Activated CD8-positive, alpha-beta T cell treated with anti-CD3 and anti-CD28 coated beads, Interleukin-2, amount 10 ng/mL, durations not matched to agents 7 days and 5 days (primary cell): Measurements from ENCODE around the gene ZEB2. TPM values are rescaled to one million over a fixed set of nuclear protein-coding genes. Genes with fewer than 3 reads are reported as not detected.

Experiments
- ATAC-seq: fragments of 150-1000 bp; cut with Tn5 transposase; one replicate; pipeline ENCODE4 v1.10.0; 2021; ENCODE audit warnings: moderate library complexity
- CTCF ChIA-PET: fragments of 350-600 bp; sonication (Branson Sonifier 250); formaldehyde crosslinking; loops from one replicate; lab custom pipeline; 2021; ENCODE audit warnings: antibody characterized with exemption; lab: Charles Lee
- POLR2A ChIA-PET: fragments of 350-600 bp; sonication (Branson Sonifier 250); formaldehyde crosslinking; loops from one replicate; lab custom pipeline; 2021; ENCODE audit warnings: antibody characterized with exemption; lab: Charles Lee
- DNase-seq: peaks from one replicate; pipeline ENCODE4 v3.0.0-alpha.2; 2020
- H3K27ac Mint-ChIP-seq: one replicate; pipeline ENCODE4 v1.8.0; 2021; ENCODE audit warnings: mild to moderate bottlenecking, mixed read lengths
- H3K27me3 Mint-ChIP-seq: one replicate; pipeline ENCODE4 v1.8.0; 2021; ENCODE audit warnings: low read depth, mixed read lengths
- H3K36me3 Mint-ChIP-seq: one replicate; pipeline ENCODE4 v1.8.0; 2021; ENCODE audit warnings: low read depth, mixed read lengths
- H3K4me1 Mint-ChIP-seq: one replicate; pipeline ENCODE4 v1.8.0; 2021; ENCODE audit warnings: low read depth, mixed read lengths
- H3K4me3 Mint-ChIP-seq: one replicate; pipeline ENCODE4 v1.8.0; 2021; ENCODE audit warnings: mild to moderate bottlenecking, mixed read lengths
- H3K9me3 Mint-ChIP-seq: one replicate; pipeline ENCODE4 v1.8.0; 2022; ENCODE audit warnings: mixed read lengths; ENCODE audit not compliant: insufficient read depth
- total RNA-seq, 2 experiments: library from RNA; stranded (reverse); gene quantifications; one replicate each; pipeline ENCODE4 v1.2.3, GENCODE V29; 2021

Gene ZEB2
- total RNA-seq, 2 experiments from 2014 or later, result 4.0 to 5.7 TPM

DNA sequence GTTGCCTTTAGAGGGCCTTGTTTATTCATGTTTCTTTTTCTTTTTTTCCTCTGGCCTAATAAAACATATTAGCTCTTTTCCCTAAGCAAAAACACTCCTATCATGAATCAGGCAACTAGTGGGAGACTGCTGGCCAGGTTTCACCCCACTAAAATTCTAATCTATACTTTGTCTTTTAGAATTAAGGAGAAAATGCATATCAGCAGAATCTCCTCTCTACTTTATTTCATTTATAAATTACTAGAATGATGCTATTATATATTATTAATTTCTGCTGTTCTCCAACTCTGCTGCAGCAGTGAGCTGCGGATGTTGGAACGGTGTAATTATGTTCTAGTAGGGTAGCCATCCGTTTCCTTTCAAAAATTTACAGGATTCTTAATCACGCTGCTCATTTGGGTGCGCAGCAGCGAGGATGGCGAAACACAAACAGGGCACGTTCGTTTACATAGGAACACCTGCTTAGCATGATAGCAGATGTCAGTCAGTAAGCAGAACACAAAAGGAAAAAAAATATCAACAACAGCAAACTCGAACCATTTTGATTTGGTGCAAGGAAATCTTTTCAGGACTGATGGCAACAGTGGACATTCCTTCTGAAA lies 30.5 kb downstream of the ZEB2 start:
- ATAC-seq (no peak), DNase-seq (no peak)
- ChIA-PET CTCF (interaction anchor here (1.2 kb wide), 1 partner anchor 12 kb away, joined by 4 read pairs; no protein-coding TSS in a partner anchor), POLR2A (no interaction called here)
- no peaks in the 10 kb centered on the region for H3K9me3 Mint-ChIP-seq
- H3K36me3 Mint-ChIP-seq, result no peaks in the 10 kb centered on the region
- peaks cover 10% of the 10 kb centered on the region for H3K4me1 Mint-ChIP-seq
- no peak overlapping the region for H3K4me3 Mint-ChIP-seq
- H3K27ac Mint-ChIP-seq, result no peak overlapping the region
- no peaks in the 10 kb centered on the region for H3K27me3 Mint-ChIP-seq

DNA sequence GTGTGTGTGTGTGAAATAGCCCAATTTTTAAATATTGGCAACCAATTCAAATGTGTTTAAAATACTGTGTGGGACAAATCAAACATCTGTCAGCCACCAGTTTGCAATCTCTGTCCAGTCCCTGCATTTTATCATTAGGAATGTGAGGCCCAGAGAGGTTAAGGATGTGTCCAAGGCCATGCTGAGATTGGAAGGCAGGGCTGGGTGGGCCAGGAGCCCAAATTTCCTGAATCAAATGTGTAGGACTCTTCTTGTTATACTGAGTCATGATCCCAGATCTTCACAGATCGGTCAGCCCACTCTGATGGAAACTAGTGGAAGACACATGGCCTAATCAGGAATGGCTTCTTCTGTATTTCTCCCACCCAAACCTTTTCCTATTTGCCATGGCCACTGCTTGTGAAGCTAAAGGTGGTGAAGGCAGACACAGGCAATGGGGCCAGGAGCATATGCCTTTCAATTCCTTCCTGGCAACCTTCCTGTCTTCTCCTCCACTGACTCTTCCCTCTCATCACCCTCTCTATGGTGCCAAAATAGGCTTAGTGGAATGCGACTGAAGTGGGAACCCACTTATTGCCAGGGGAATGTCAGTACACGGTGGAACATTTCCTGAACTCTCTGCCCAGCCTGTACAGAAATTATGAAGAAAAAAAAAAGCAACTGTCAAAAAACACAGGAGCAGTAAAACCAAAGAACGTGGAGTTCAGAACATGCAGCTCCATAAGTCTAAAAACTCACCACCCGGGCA lies 35.5 kb downstream of the ZEB2 start:
- ATAC-seq (no peak), DNase-seq (no peak)
- H3K4me1 Mint-ChIP-seq, result no peaks in the 10 kb centered on the region
- H3K9me3 Mint-ChIP-seq, result no peaks in the 10 kb centered on the region
- ChIA-PET POLR2A (no interaction called here), CTCF (no interaction called here)
- no peak overlapping the region for H3K27ac Mint-ChIP-seq
- H3K27me3 Mint-ChIP-seq, result no peaks in the 10 kb centered on the region
- no peaks in the 10 kb centered on the region for H3K36me3 Mint-ChIP-seq
- H3K4me3 Mint-ChIP-seq, result no peak overlapping the region

DNA sequence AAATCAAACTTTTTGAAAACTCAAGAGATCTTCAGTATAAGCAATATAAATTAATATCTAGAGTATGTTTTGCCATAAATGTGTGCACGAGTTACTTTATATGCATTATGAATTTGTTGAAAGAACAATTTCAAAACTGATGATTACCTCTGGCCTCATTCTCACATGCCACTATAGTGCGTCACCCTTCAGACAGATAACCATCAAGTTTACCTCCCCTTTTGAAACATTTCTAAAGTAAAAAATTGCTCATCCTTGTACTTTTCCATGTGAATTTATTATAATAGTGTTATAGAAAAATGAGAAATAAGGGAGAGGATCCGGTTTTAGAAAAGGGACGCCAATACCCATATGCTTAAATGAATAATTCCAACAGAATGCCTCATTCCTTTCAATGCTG lies 38.3 kb downstream of the ZEB2 start:
- no peak for ATAC-seq
- no peak for DNase-seq
- Mint-ChIP-seq H3K9me3 (no peaks in the 10 kb centered on the region), H3K36me3 (no peaks in the 10 kb centered on the region), H3K27me3 (no peaks in the 10 kb centered on the region), H3K27ac (no peak overlapping the region), H3K4me3 (no peak overlapping the region), H3K4me1 (no peaks in the 10 kb centered on the region)
- ChIA-PET POLR2A (no interaction called here), CTCF (no interaction called here)

DNA sequence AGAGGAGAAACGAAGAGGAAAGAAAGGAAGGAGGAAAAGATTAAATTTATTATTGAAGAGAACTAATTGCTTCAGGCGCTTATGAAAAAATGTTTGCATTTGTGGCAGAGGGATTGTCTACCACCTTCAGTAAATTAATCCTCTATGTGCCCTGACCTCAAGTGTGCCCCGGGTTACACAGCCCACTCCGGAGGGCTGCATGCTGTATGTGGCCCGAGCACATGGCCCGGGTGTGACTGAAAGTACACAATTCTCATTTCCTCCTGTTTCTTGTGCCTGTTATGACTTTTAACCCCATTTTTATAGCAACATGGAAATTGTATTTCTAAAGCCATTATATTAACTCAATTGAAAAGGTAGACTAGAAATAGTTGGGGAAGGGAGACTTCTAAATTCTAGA lies 38.8 kb downstream of the ZEB2 start:
- no peak overlapping the region for H3K4me3 Mint-ChIP-seq
- ChIA-PET POLR2A (no interaction called here), CTCF (no interaction called here)
- no peaks in the 10 kb centered on the region for H3K9me3 Mint-ChIP-seq
- H3K4me1 Mint-ChIP-seq, result no peaks in the 10 kb centered on the region
- no peaks in the 10 kb centered on the region for H3K27me3 Mint-ChIP-seq
- H3K36me3 Mint-ChIP-seq, result no peaks in the 10 kb centered on the region
- no peak overlapping the region for H3K27ac Mint-ChIP-seq
- DNase-seq (no peak), ATAC-seq (no peak)

- no peaks in the 10 kb centered on the region for H3K27me3 Mint-ChIP-seq
- H3K36me3 Mint-ChIP-seq, result no peaks in the 10 kb centered on the region
- H3K4me3 Mint-ChIP-seq, result no peak overlapping the region
- ChIA-PET POLR2A (no interaction called here), CTCF (interaction anchor here (0.7 kb wide), 1 partner anchor 10 kb away, joined by 3 read pairs; no protein-coding TSS in a partner anchor)
- H3K27ac Mint-ChIP-seq, result no peak overlapping the region
- DNase-seq, result no peak
- no peaks in the 10 kb centered on the region for H3K9me3 Mint-ChIP-seq
- H3K4me1 Mint-ChIP-seq, result no peaks in the 10 kb centered on the region
- ATAC-seq, result no peak
Observed at GRCh38 chr2:144480285-144480684, 39.6 kb downstream of the ZEB2 start.

GRCh38 chr2:144479659-144480058 lies 40.3 kb downstream of the ZEB2 start:
- Mint-ChIP-seq H3K9me3 (no peaks in the 10 kb centered on the region), H3K4me3 (no peak overlapping the region), H3K36me3 (no peaks in the 10 kb centered on the region), H3K4me1 (no peaks in the 10 kb centered on the region), H3K27ac (no peak overlapping the region), H3K27me3 (no peaks in the 10 kb centered on the region)
- POLR2A ChIA-PET, result no interaction called here
- CTCF ChIA-PET, result no interaction called here
- DNase-seq, result no peak
- ATAC-seq, result no peak

GRCh38 chr2:144479138-144479537 lies 40.8 kb downstream of the ZEB2 start:
- Mint-ChIP-seq H3K36me3 (no peaks in the 10 kb centered on the region), H3K4me3 (no peak overlapping the region), H3K9me3 (no peaks in the 10 kb centered on the region), H3K4me1 (no peaks in the 10 kb centered on the region), H3K27me3 (no peaks in the 10 kb centered on the region), H3K27ac (no peak overlapping the region)
- ChIA-PET POLR2A (no interaction called here), CTCF (no interaction called here)
- ATAC-seq (no peak), DNase-seq (no peak)

- H3K9me3 Mint-ChIP-seq, result no peaks in the 10 kb centered on the region
- H3K4me1 Mint-ChIP-seq, result no peaks in the 10 kb centered on the region
- ChIA-PET POLR2A (no interaction called here), CTCF (interaction anchor here (0.5 to 1.5 kb wide), 3 partner anchors 11 to 245 kb away, joined by 3 to 4 read pairs (median 4); no protein-coding TSS in a partner anchor)
- no peak overlapping the region for H3K27ac Mint-ChIP-seq
- ATAC-seq (no peak), DNase-seq (no peak)
- H3K27me3 Mint-ChIP-seq, result no peaks in the 10 kb centered on the region
- H3K4me3 Mint-ChIP-seq, result no peak overlapping the region
- H3K36me3 Mint-ChIP-seq, result no peaks in the 10 kb centered on the region
Observed at GRCh38 chr2:144477957-144478311, 42.0 kb downstream of the ZEB2 start.

DNA sequence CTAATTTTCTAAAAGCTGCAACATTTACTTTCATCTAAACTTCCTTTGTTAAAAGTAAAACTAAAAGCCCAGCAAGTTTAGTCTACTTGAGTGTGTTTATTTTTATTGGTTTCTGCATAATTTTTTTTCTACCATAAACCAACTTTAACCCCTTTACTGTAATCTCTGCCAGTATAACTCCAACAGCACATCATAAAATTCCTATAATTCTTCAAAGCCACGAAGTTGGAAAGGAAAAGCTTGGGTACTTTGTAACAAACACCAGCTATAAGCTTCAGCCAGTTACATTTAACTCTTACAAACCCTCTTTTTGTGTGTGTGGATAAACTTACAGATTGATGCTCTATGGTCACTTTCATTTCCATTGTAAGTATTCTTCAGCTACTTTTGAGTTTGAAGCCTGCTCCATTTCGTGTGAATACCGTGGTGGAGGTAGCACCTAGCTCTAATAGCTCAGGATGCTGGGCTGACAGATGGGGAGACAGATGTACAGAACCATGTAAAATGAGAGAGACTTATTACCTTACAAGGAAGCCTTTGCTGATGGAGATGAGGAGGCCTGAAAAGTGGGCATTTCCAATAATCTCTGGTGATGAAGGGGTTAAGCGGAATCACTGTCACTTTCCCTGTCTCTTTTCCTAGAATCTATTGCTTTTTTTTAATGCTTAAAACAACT lies 42.5 kb downstream of the ZEB2 start:
- CTCF ChIA-PET, result interaction anchor here (0.5 to 1.5 kb wide), 3 partner anchors 12 to 244 kb away, joined by 3 to 4 read pairs (median 4); no protein-coding TSS in a partner anchor
- H3K4me3 Mint-ChIP-seq, result no peak overlapping the region
- no peak overlapping the region for H3K27ac Mint-ChIP-seq

DNA sequence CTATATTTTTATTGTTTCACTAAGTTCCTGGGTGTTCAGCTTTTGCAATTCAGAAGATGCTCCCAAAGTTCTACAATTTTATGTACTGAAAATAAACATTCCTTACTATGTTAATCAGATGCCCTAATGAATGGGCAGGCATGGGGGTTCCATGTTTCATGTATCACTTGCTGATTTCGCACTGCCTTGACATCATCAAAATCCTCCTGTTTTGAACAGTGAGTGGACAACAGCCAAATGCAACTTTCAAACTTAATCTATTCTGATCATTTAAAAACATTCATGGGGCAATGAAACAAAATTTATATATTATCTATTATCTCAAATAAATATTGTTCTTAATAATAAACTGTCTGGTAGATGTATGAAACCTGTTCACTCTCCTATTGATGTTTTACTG lies 43.2 kb downstream of the ZEB2 start:
- no peak overlapping the region for H3K27ac Mint-ChIP-seq
- no peak overlapping the region for H3K4me3 Mint-ChIP-seq
- CTCF ChIA-PET, result interaction anchor here (1.0 kb wide), 1 partner anchor 10 kb away, joined by 3 read pairs; no protein-coding TSS in a partner anchor
- no peak for DNase-seq
- no peaks in the 10 kb centered on the region for H3K4me1 Mint-ChIP-seq
- H3K36me3 Mint-ChIP-seq, result no peaks in the 10 kb centered on the region
- H3K27me3 Mint-ChIP-seq, result no peaks in the 10 kb centered on the region
- H3K9me3 Mint-ChIP-seq, result no peaks in the 10 kb centered on the region
- ATAC-seq, result no peak
- POLR2A ChIA-PET, result no interaction called here

More for the DNA sequence above, 42.5 kb downstream of the ZEB2 start:
- Mint-ChIP-seq H3K27me3 (no peaks in the 10 kb centered on the region), H3K36me3 (no peaks in the 10 kb centered on the region), H3K4me1 (no peaks in the 10 kb centered on the region), H3K9me3 (no peaks in the 10 kb centered on the region)
- POLR2A ChIA-PET, result no interaction called here
- ATAC-seq, result no peak
- DNase-seq, result no peak

GRCh38 chr2:144475569-144476275 lies 44.2 kb downstream of the ZEB2 start:
- Mint-ChIP-seq H3K4me3 (no peak overlapping the region), H3K9me3 (no peaks in the 10 kb centered on the region)
- CTCF ChIA-PET, result interaction anchor here (1.0 kb wide), 1 partner anchor 10 kb away, joined by 3 read pairs; no protein-coding TSS in a partner anchor

More at GRCh38 chr2:144475569-144476275, 44.2 kb downstream of the ZEB2 start:
- no peak for DNase-seq
- no peak for ATAC-seq
- Mint-ChIP-seq H3K4me1 (peaks cover 3% of the 10 kb centered on the region), H3K27ac (no peak overlapping the region), H3K36me3 (no peaks in the 10 kb centered on the region), H3K27me3 (no peaks in the 10 kb centered on the region)
- POLR2A ChIA-PET, result no interaction called here
